Measurements from ENCODE around the gene DPEP2NB. TPM values are rescaled to one million over a fixed set of nuclear protein-coding genes. Genes with fewer than 3 reads are reported as not detected.

DPEP2NB gene
- total RNA-seq, 2 experiments from 2014 or later, result not detected

DNA sequence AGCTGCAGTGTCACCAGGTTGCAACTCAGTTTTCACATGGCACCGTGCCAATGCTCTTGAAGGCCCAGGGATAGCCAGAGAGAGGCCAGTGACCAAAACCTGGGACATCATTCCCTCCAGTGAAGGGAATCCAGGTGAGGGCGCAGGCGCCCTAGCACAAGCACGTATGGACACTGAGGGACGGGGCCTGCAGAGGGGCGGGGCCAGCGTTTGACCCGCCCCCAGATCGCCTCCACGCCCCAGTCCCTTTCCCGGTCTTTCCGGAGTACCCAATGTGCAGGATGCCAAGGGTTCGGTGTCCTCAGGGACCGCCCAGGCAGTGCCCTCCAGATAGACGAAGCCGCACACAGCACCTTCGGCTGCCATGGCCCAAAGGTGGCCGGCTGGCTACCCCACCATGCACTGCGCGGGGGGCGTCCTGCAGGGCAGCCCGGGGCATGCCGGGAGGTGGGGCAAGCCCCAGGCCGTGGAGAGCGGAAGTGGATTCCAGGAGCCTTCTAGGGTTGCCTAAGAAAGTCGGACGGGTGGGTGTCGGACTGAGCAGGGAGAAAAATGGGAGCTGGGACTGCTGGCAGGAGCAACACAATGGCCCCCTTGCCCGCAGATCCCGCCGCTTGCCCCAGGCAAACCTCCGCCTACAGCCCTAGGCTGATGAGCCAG, 51.9 kb downstream of the DPEP2NB start:
- no peaks in the 10 kb centered on the region for H3K27me3 Mint-ChIP-seq
- H3K9me3 Mint-ChIP-seq, result no peaks in the 10 kb centered on the region
- ChIA-PET POLR2A (no interaction called here), CTCF (interaction anchor here (0.8 to 2.9 kb wide), 2 partner anchors 18 to 22 kb away, joined by 3 to 9 read pairs; no protein-coding TSS in a partner anchor)
- peaks cover 11% of the 10 kb centered on the region for H3K36me3 Mint-ChIP-seq (ENCODE audit: low read depth)
- no peak overlapping the region for H3K4me3 Mint-ChIP-seq
- no peak overlapping the region for H3K27ac Mint-ChIP-seq
- DNase-seq, result no peak
- H3K4me1 Mint-ChIP-seq, result peaks cover 20% of the 10 kb centered on the region

Other genes starting within 250 kb of the DPEP2NB start
- gene RANBP10, start 209.4 kb downstream of the DPEP2NB start, total RNA-seq, result 10 to 100 TPM; 28.2 to 30.4 TPM
- gene TSNAXIP1, start 209.0 kb downstream of the DPEP2NB start, total RNA-seq, result under 1 TPM; 0.27 to 0.33 TPM
- 10 to 100 TPM; 37.5 to 41.7 TPM for gene THAP11, start 173.6 kb downstream of the DPEP2NB start, total RNA-seq
- gene NUTF2, start 169.0 kb downstream of the DPEP2NB start, total RNA-seq, result 100 to 1,000 TPM; 112 to 140 TPM
- 10 to 100 TPM; 62.1 to 64.0 TPM for gene CENPT, start 168.2 kb downstream of the DPEP2NB start, total RNA-seq
- 100 to 1,000 TPM; 114 to 128 TPM for gene EDC4, start 142.9 kb downstream of the DPEP2NB start, total RNA-seq
- gene NRN1L, start 131.0 kb downstream of the DPEP2NB start, total RNA-seq, result 1 to 10 TPM; 1.5 to 2.5 TPM
- gene PSKH1, start 122.7 kb downstream of the DPEP2NB start, total RNA-seq, result 10 to 100 TPM; 21.3 to 21.5 TPM
- 1 to 10 TPM; 7.2 to 9.4 TPM for gene CTRL, start 84.0 kb downstream of the DPEP2NB start, total RNA-seq
- gene PSMB10, start 79.1 kb downstream of the DPEP2NB start, total RNA-seq, result 100 to 1,000 TPM; 214 to 288 TPM
- gene LCAT, start 71.8 kb downstream of the DPEP2NB start, total RNA-seq, result 10 to 100 TPM; 12.9 to 15.3 TPM
- gene SLC12A4, start 47.3 kb downstream of the DPEP2NB start, total RNA-seq, result 10 to 100 TPM; 27.1 to 29.5 TPM
- gene DPEP3, start 35.4 kb downstream of the DPEP2NB start, total RNA-seq, result under 1 TPM; 0.10 TPM
- gene DPEP2, start 16.4 kb downstream of the DPEP2NB start, total RNA-seq, result 10 to 100 TPM; 12.4 to 14.2 TPM
- gene DDX28, start 7.3 kb upstream of the DPEP2NB start, total RNA-seq, result 10 to 100 TPM; 12.9 to 14.4 TPM
- gene DUS2, start 7.4 kb upstream of the DPEP2NB start, total RNA-seq, result 10 to 100 TPM; 21.5 to 23.4 TPM
- 100 to 1,000 TPM; 146 to 159 TPM for gene NFATC3, start 69.5 kb upstream of the DPEP2NB start, total RNA-seq
- gene ESRP2, start 220.2 kb upstream of the DPEP2NB start, total RNA-seq, result under 1 TPM in 1 of 2 experiments, not detected in 1; 0.08 TPM
- 10 to 100 TPM in 1 of 2 experiments, 1 to 10 TPM in 1; 8.4 to 10.1 TPM for gene PLA2G15, start 229.5 kb upstream of the DPEP2NB start, total RNA-seq
- gene SLC7A6, start 248.6 kb upstream of the DPEP2NB start, total RNA-seq, result 100 to 1,000 TPM; 116 to 130 TPM